Measurements from ENCODE around the gene MDM4.

GRCh38 chr1:204565617-204566582 is 49.7 kb downstream of the MDM4 start:
- peak; percentile 52 to 73 for TF ChIP-seq CTCF (conservative IDR thresholded peaks at IDR 0.05 in 1 of 2, IDR thresholded peaks at IDR 0.05 in 1 of 2; ENCODE audit: extremely low read depth in 1 of 2, insufficient read depth in 1 of 2, low read depth in 1 of 2, low read length in 2 of 2)
- no peak for TF ChIP-seq EZH2 (IDR thresholded peaks at IDR 0.05; ENCODE audit: borderline replicate concordance, low read length)
